Measurements from ENCODE around the gene ICAM1. TPM values are rescaled to one million over a fixed set of nuclear protein-coding genes. Genes with fewer than 3 reads are reported as not detected.

The ICAM1 gene
- total and polyA plus RNA-seq, 7 donors = 5.4 to 33.1 (median 14.1) TPM

GRCh38 chr19:10243606-10244005 is 27.3 kb upstream of the ICAM1 start:
- no peaks in the 10 kb centered on the region for H3K9me3 ChIP-seq
- no peak for TF ChIP-seq POLR2A (IDR thresholded peaks at IDR 0.05)
- intact Hi-C loops (cut with DNase I) = no loop called here
- H3K4me1 ChIP-seq = peaks cover 0 to 3% (median 0%) of the 10 kb centered on the region in 4 donors
- WGBS, 2 donors = 92 to 93% methylated on average over 7 of the region's 7 CpGs
- DNase-seq = no peak
- H3K27ac ChIP-seq = no peak overlapping the region
- H3K4me3 ChIP-seq = no peak overlapping the region
- H3K27me3 ChIP-seq = no peaks in the 10 kb centered on the region
- H3K36me3 ChIP-seq = no peaks in the 10 kb centered on the region

- DNase-seq = no peak
- TF ChIP-seq POLR2A (IDR thresholded peaks at IDR 0.05) (no peak), EP300 (IDR thresholded peaks at IDR 0.05) (no peak), POLR2AphosphoS5 (IDR thresholded peaks at IDR 0.05) (no peak)
- no peaks in the 10 kb centered on the region for H3K9me3 ChIP-seq
- H3K4me1 ChIP-seq = peaks cover 0 to 7% (median 4%) of the 10 kb centered on the region in 4 donors
- 68 to 73% methylated on average over 9 of the region's 9 CpGs for WGBS, 2 donors
- H3K36me3 ChIP-seq = no peaks in the 10 kb centered on the region
- no peak overlapping the region for H3K4me3 ChIP-seq
- H3K27me3 ChIP-seq = no peaks in the 10 kb centered on the region
- H3K27ac ChIP-seq = no peak overlapping the region
- intact Hi-C loops (cut with DNase I) = no loop called here
Observed at GRCh38 chr19:10245189-10245939, 25.6 kb upstream of the ICAM1 start.

GRCh38 chr19:10246511-10246910 is 24.4 kb upstream of the ICAM1 start:
- Histone ChIP-seq H3K4me1 (peaks cover 0 to 15% (median 10%) of the 10 kb centered on the region in 4 donors), H3K27ac (no peak overlapping the region), H3K4me3 (no peak overlapping the region), H3K27me3 (no peaks in the 10 kb centered on the region), H3K9me3 (no peaks in the 10 kb centered on the region), H3K36me3 (no peaks in the 10 kb centered on the region)
- TF ChIP-seq POLR2A (IDR thresholded peaks at IDR 0.05) = no peak
- no peak for TF ChIP-seq CTCF (IDR thresholded peaks at IDR 0.05)
- no peak for TF ChIP-seq EP300 (IDR thresholded peaks at IDR 0.05)
- no peak for TF ChIP-seq POLR2AphosphoS5 (IDR thresholded peaks at IDR 0.05)
- no peak for DNase-seq
- intact Hi-C loops (cut with DNase I) = no loop called here
- 84 to 89% methylated on average over 6 of the region's 6 CpGs for WGBS, 2 donors

- H3K27me3 ChIP-seq = no peaks in the 10 kb centered on the region
- intact Hi-C loops (cut with DNase I) = loop anchor here (1.0 to 5.0 kb wide), 5 partner anchors 21 to 321 kb away; partner anchors contain the start of genes DNMT1, PPAN, S1PR2 and TYK2
- WGBS, 2 donors = 0% methylated on average over 77 of the region's 77 CpGs
- H3K4me1 ChIP-seq = peaks cover 0 to 27% (median 17%) of the 10 kb centered on the region in 4 donors
- H3K27ac ChIP-seq = peak within 1 kb of the TSS; percentile 82 to 92 (median 87)
- TF ChIP-seq CTCF (IDR thresholded peaks at IDR 0.05) (no peak), POLR2AphosphoS5 (IDR thresholded peaks at IDR 0.05) (peak; percentile 64 to 91 (median 82)), POLR2A (IDR thresholded peaks at IDR 0.05) (peak in 1 of 2 donors; percentile 48)
- H3K36me3 ChIP-seq = peaks cover 13 to 34% (median 20%) of the 10 kb centered on the region in 4 donors
- H3K9me3 ChIP-seq = no peaks in the 10 kb centered on the region
- peak within 1 kb of the TSS; percentile 83 to 91 (median 85) for H3K4me3 ChIP-seq
- peak; percentile 98 for DNase-seq
Observed at GRCh38 chr19:10251792-10252694, 18.9 kb upstream of the ICAM1 start, which contains the start of gene MRPL4. MRPL4 (plus strand) TSS chr19:10252214; CDS start chr19:10252254, 40 bp downstream.

GRCh38 chr19:10252707-10253106 is 18.2 kb upstream of the ICAM1 start:
- Histone ChIP-seq H3K27me3 (no peaks in the 10 kb centered on the region), H3K27ac (peak overlapping the region; percentile 82 to 92 (median 87)), H3K36me3 (peaks cover 18 to 41% (median 24%) of the 10 kb centered on the region in 4 donors), H3K9me3 (no peaks in the 10 kb centered on the region), H3K4me1 (peaks cover 0 to 27% (median 17%) of the 10 kb centered on the region in 4 donors), H3K4me3 (peak overlapping the region; percentile 83 to 91 (median 85))
- DNase-seq = no peak
- WGBS, 2 donors = 15 to 21% methylated on average over 8 of the region's 8 CpGs
- TF ChIP-seq POLR2A (IDR thresholded peaks at IDR 0.05) = no peak
- TF ChIP-seq CTCF (IDR thresholded peaks at IDR 0.05) = peak in 1 of 4 experiments; percentile 1
- intact Hi-C loops (cut with DNase I) = loop anchor here (5.0 kb wide), 2 partner anchors 130 to 145 kb away; partner anchors contain the start of genes PPAN and TYK2
